ENCODE measurements around the gene MNT. TPM values are rescaled to one million over a fixed set of nuclear protein-coding genes. Genes with fewer than 3 reads are reported as not detected.
"Not testable (repeated sequence)": the region's sequence is repeated elsewhere in the genome, so short reads cannot be mapped to it uniquely, and the experiment has no call there.

MNT gene, protein sequence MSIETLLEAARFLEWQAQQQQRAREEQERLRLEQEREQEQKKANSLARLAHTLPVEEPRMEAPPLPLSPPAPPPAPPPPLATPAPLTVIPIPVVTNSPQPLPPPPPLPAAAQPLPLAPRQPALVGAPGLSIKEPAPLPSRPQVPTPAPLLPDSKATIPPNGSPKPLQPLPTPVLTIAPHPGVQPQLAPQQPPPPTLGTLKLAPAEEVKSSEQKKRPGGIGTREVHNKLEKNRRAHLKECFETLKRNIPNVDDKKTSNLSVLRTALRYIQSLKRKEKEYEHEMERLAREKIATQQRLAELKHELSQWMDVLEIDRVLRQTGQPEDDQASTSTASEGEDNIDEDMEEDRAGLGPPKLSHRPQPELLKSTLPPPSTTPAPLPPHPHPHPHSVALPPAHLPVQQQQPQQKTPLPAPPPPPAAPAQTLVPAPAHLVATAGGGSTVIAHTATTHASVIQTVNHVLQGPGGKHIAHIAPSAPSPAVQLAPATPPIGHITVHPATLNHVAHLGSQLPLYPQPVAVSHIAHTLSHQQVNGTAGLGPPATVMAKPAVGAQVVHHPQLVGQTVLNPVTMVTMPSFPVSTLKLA
- 18.1 TPM for total RNA-seq

- H3K27me3 ChIP-seq (ENCODE audit: insufficient read depth, low read length), result no peaks in the 10 kb centered on the region
- no peaks in the 10 kb centered on the region for H3K9me3 ChIP-seq (ENCODE audit: low read depth, low read length)
- peak within 1 kb of the TSS; percentile 100 for H3K4me3 ChIP-seq (ENCODE audit: low read length)
- H3K4me1 ChIP-seq (ENCODE audit: insufficient read depth, low read length), result peaks cover 72% of the 10 kb centered on the region
These were observed at the start of gene MNT for GRCh38 chr17:2400877-2401425. Gene MNT (minus strand): TSS chr17:2401060. CDS start chr17:2400712, 348 bp downstream.

DNA sequence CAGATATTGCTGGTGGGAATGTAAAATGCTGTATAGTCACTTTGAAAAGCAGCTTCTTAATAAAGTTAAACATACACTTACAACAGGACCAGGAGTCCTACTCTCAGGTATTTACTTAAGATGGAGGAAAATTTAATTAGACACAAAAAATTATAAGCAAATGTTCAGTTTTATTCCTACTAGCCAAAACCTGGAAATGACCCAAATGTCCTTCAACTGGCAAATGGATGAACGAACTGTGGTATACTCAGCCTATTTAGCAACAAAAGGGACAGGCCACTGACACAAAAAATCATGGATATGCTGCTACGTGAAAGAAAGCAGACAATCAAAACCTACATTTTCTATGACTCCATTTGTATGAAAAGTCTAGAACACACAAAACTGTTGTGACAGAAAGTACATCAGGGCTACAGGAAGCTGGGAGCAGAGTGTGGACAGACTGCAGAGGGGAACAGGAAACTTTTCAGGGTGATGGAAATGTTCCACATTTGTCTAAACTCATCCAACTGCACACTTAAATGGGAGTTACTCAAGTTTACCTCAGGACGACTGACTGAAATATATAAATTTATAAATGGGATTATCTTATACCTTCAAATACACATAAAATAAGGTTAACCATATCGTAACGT, 49.3 kb upstream of the MNT start:
- Histone ChIP-seq H3K4me3 (ENCODE audit: low read length) (no peak overlapping the region), H3K9me3 (ENCODE audit: low read depth, low read length) (no peaks in the 10 kb centered on the region), H3K4me1 (ENCODE audit: insufficient read depth, low read length) (no peaks in the 10 kb centered on the region), H3K27me3 (ENCODE audit: insufficient read depth, low read length) (no peaks in the 10 kb centered on the region)

DNA sequence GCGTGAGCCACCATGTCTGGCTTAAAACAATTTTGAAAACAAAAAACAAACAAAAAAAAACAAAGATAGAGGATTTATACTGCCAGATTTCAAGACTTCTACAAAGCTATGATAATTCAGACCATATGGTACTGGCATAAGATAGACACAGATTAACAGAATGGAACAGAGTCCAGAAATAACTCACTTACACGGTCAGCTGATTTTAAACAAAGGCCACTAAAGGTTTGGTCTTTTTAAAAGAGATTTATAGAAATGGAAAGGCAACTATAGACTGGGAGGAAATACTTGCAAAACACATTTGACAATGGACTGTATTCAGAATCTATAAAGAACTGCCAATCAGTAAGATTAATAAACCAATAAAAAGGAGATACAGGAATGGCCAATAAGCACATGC, 48.6 kb upstream of the MNT start:
- Histone ChIP-seq H3K4me3 (ENCODE audit: low read length) (no peak overlapping the region), H3K27me3 (ENCODE audit: insufficient read depth, low read length) (no peaks in the 10 kb centered on the region), H3K4me1 (ENCODE audit: insufficient read depth, low read length) (no peaks in the 10 kb centered on the region), H3K9me3 (ENCODE audit: low read depth, low read length) (no peaks in the 10 kb centered on the region)

- H3K27me3 ChIP-seq (ENCODE audit: insufficient read depth, low read length); H3K4me1 ChIP-seq (ENCODE audit: insufficient read depth, low read length): not testable (repeated sequence)
These were observed 46.6 kb upstream of the MNT start for GRCh38 chr17:2447479-2447878.

DNA sequence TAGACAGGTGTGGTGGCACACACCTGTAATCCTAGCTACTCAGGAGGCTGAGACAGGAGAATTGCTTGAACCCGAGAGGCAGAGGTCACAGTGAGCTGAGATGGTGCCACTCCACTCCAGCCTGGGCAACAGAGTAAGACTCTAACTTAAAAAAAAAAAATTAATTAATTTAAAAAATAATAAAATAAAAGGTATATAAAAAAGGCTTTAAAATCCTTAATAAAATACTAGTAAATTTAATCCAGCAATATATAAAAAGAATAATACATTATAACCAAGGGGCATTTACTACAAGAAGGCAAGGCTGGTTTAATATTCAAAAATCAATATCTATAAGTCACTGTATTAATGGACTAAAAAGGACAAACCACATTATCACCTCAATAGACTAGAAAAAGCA, 44.8 kb upstream of the MNT start:
- no peaks in the 10 kb centered on the region for H3K27me3 ChIP-seq (ENCODE audit: insufficient read depth, low read length)
- H3K4me3 ChIP-seq (ENCODE audit: low read length), result no peak overlapping the region
- peaks cover 2% of the 10 kb centered on the region for H3K4me1 ChIP-seq (ENCODE audit: insufficient read depth, low read length)
- no peaks in the 10 kb centered on the region for H3K9me3 ChIP-seq (ENCODE audit: low read depth, low read length)

More at GRCh38 chr17:2447479-2447878, 46.6 kb upstream of the MNT start:
- not testable (repeated sequence) for H3K9me3 ChIP-seq (ENCODE audit: low read depth, low read length); H3K4me3 ChIP-seq (ENCODE audit: low read length)

DNA sequence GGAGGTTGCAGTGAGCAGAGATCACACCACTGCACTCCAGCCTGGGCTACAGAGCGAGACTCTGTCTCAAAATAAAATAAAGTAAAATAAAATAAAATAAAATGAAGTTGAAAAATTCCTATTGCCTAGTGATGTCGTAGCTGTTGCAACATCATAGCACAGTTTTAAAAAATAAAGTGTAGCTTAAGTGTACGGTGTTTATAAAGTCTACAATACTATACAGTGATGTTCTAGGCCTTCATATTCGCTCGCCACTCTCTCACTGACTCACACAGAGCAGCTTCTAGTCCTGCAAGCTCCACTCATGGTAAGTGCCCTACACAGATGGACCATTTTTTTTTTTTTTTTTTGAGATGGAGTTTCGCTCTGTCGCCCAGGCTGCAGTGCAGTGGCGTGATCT, 43.5 kb upstream of the MNT start:
- Histone ChIP-seq H3K4me1 (ENCODE audit: insufficient read depth, low read length) (peaks cover 14% of the 10 kb centered on the region), H3K9me3 (ENCODE audit: low read depth, low read length) (no peaks in the 10 kb centered on the region), H3K4me3 (ENCODE audit: low read length) (no peak overlapping the region), H3K27me3 (ENCODE audit: insufficient read depth, low read length) (no peaks in the 10 kb centered on the region)

DNA sequence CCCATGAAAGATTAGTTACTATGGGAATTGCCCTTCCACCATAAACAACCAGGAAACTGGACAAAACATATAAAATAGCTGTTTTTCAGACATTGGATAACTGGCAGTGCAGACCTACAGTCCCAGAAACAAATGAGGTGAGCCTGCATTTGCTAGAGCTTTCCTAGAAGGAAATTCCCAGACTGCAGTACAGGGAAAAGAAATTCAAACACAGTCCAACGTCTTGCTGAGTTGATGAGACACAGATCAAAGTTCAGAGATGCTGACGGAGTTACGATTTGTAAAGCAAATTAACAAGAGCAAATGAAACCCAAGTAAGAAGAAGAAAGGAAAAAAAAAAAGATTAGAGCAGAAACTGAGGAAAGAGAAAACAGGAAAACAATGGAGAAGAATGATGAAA, 41.3 kb upstream of the MNT start:
- H3K27me3 ChIP-seq (ENCODE audit: insufficient read depth, low read length), result no peaks in the 10 kb centered on the region
- no peak overlapping the region for H3K4me3 ChIP-seq (ENCODE audit: low read length)
- H3K4me1 ChIP-seq (ENCODE audit: insufficient read depth, low read length), result peaks cover 25% of the 10 kb centered on the region
- H3K9me3 ChIP-seq (ENCODE audit: low read depth, low read length), result no peaks in the 10 kb centered on the region

- H3K9me3 ChIP-seq (ENCODE audit: low read depth, low read length), result no peaks in the 10 kb centered on the region
- H3K27me3 ChIP-seq (ENCODE audit: insufficient read depth, low read length), result no peaks in the 10 kb centered on the region
- peaks cover 25% of the 10 kb centered on the region for H3K4me1 ChIP-seq (ENCODE audit: insufficient read depth, low read length)
- H3K4me3 ChIP-seq (ENCODE audit: low read length), result no peak overlapping the region
These were observed 40.1 kb upstream of the MNT start for GRCh38 chr17:2440930-2441329.

DNA sequence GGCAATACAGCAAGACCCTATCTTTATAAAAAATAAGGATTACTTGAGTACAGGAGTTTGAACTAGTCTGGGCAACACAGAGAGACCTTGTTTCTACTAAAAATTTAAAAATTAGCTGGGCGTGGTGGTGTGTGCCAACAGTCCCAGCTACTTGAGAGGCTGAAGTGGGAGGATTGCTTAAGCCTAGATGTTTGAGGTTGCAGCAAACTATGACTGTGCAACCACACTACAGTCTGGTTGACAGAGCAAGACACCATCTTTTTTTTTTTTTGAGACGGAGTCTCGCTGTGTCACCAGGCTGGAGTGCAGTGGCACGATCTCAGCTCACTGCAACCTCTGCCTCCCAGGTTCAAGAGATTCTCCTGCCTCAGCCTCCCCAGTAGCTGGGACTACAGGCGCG, 39.1 kb upstream of the MNT start:
- H3K27me3 ChIP-seq (ENCODE audit: insufficient read depth, low read length); H3K9me3 ChIP-seq (ENCODE audit: low read depth, low read length); H3K4me3 ChIP-seq (ENCODE audit: low read length): not testable (repeated sequence)
- peaks cover 25% of the 10 kb centered on the region for H3K4me1 ChIP-seq (ENCODE audit: insufficient read depth, low read length)

DNA sequence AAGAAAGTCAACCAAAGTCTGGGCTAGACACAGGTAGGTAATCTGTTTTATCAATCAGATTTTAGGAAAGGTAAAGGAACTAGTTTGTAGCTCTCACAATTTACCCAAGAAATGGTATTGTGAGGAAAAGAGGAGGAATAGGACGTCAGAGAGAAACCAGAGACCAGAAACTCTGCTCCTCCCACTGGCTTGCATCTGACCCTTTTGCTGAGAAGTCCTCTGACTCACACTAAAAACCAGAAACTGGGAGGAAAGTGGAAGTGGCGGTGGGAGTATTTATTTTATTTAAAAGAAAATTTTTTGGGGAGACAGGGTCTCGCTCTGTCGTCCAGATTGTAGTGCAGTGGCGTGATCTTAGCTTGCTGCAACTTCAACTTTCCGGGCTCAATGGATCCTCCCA, 38.0 kb upstream of the MNT start:
- no peaks in the 10 kb centered on the region for H3K27me3 ChIP-seq (ENCODE audit: insufficient read depth, low read length)
- H3K9me3 ChIP-seq (ENCODE audit: low read depth, low read length), result no peaks in the 10 kb centered on the region
- no peak overlapping the region for H3K4me3 ChIP-seq (ENCODE audit: low read length)
- H3K4me1 ChIP-seq (ENCODE audit: insufficient read depth, low read length), result peaks cover 25% of the 10 kb centered on the region

DNA sequence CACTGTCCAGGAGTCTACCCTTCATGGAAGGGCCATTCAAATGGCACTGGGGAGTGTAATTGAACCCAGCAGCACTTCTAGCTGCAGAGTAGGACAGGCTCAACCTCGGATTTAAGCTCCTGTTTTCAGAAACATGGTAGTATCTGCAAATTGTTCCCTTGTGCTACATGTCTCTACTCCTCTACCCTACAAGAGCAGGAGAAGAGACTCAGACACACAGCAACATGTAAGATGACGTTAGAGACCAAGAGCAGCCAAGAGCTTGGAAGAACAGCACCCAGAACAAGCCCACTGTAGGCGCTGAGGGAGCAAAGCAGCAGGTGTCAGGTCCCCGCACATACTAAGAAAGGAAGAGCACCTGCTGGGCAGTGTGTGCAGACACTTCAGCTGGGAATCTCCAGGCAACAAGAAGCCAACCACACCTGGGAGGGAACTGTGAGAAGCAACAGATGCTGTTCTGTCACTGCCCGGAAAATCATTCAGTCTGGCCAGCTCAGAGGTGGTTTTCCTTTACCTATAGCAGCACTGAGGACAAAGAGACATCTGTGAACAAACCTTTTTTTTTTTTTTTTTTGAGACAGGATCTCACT, 35.6 kb upstream of the MNT start:
- Histone ChIP-seq H3K27me3 (ENCODE audit: insufficient read depth, low read length) (no peaks in the 10 kb centered on the region), H3K9me3 (ENCODE audit: low read depth, low read length) (no peaks in the 10 kb centered on the region), H3K4me1 (ENCODE audit: insufficient read depth, low read length) (peaks cover 25% of the 10 kb centered on the region), H3K4me3 (ENCODE audit: low read length) (no peak overlapping the region)

DNA sequence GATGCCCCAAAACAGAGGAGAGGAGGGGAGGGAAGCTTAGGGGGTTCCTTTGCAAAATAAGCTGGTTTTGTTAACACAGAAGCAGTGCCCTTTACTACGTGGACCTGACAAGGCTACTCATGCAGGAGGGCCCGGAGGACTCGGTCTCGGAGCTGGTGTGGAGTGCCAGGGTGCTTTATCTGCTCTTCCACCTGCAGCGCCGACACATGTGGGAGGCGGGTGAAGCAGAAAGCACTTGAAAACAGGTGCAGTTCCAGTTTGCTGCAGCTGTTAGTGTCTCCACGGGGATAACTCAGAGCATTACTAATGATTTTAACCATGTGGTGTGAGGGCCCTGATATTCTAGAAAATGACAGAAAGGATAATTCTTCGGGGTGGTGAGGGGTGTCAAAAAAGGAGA, 35.0 kb upstream of the MNT start:
- H3K27me3 ChIP-seq (ENCODE audit: insufficient read depth, low read length), result no peaks in the 10 kb centered on the region
- no peak overlapping the region for H3K4me3 ChIP-seq (ENCODE audit: low read length)
- H3K4me1 ChIP-seq (ENCODE audit: insufficient read depth, low read length), result peaks cover 25% of the 10 kb centered on the region
- no peaks in the 10 kb centered on the region for H3K9me3 ChIP-seq (ENCODE audit: low read depth, low read length)

DNA sequence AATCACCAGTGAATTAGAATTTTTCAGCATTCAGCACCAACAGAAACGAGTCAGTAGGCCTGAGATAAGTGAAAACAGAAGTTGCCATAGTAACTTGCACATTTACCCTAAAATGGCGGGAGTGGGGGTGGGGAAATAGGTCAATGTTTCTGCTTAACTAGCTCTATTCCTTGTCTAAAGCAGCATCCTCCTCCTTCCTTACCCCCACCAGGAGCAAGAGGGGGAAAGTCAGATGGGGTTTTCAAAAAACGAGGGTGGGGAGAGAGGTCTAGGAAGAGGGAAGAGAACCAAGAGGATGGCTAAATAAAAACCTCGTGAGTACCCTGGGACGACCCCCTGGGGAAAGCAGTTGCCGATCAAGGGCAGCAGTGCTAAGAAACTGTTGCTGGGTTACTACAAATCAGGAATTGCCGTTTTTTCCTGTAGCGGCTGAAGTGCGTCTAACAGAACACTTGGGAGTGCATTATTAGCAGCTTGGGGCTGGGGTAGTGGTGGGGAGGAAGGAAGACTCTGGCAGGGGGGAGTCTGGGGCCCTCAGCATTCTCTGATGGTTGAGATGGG, 34.4 kb upstream of the MNT start:
- no peaks in the 10 kb centered on the region for H3K27me3 ChIP-seq (ENCODE audit: insufficient read depth, low read length)
- H3K9me3 ChIP-seq (ENCODE audit: low read depth, low read length), result no peaks in the 10 kb centered on the region
- H3K4me3 ChIP-seq (ENCODE audit: low read length), result no peak overlapping the region
- peaks cover 20% of the 10 kb centered on the region for H3K4me1 ChIP-seq (ENCODE audit: insufficient read depth, low read length)

DNA sequence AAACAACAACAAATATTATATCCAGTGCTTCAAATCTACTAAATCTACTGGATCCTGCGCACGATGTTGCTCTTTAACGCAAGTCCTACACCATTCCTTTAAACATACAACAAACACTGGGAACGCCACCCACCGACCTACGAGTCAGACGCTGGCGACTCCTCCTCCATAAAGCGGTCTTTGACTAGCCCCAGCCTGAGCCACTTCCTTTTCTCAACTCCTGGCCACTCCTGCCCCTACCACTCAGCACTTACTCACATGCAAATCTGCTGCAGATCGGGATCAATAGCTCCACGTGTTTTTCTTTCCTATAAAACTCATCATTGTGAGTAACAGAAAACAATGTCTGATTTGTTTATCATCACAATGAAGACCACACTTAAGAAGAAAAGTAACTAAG, 32.8 kb upstream of the MNT start:
- H3K4me1 ChIP-seq (ENCODE audit: insufficient read depth, low read length), result peaks cover 4% of the 10 kb centered on the region

DNA sequence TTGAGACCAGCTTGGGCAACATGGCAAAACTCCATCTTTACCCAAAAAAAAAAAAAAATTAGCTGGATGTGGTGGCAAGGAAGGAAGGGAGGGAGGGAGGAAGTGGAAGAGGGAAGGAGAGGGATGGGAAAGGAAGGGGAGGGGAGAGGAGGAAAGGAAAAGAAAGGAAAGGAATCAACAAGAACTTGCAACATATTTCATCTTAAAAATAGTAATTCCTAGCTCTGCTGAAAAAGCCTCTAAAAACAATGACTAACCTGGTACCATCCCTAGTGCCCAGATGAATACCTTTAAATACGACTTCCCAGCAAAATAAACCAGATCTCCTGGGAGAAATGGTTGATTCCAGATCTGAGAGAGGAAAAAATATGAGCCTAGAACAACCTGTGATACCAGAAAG, 27.1 kb upstream of the MNT start:
- Histone ChIP-seq H3K4me3 (ENCODE audit: low read length) (no peak overlapping the region), H3K27me3 (ENCODE audit: insufficient read depth, low read length) (no peaks in the 10 kb centered on the region)

More for the DNA sequence above, 32.8 kb upstream of the MNT start:
- no peaks in the 10 kb centered on the region for H3K9me3 ChIP-seq (ENCODE audit: low read depth, low read length)
- H3K4me3 ChIP-seq (ENCODE audit: low read length), result no peak overlapping the region
- H3K27me3 ChIP-seq (ENCODE audit: insufficient read depth, low read length), result no peaks in the 10 kb centered on the region

More for the DNA sequence above, 27.1 kb upstream of the MNT start:
- no peaks in the 10 kb centered on the region for H3K9me3 ChIP-seq (ENCODE audit: low read depth, low read length)
- H3K4me1 ChIP-seq (ENCODE audit: insufficient read depth, low read length), result no peaks in the 10 kb centered on the region
